Uterus (tissue), 4 donors: ENCODE results near the gene PACSIN2. TPM values are rescaled to one million over a fixed set of nuclear protein-coding genes. Genes with fewer than 3 reads are reported as not detected.

ENCODE experiments used
- DNase-seq, 2 donors: peaks; one replicate each; pipeline ENCODE4 v3.0.0-alpha.2; 2019 to 2020
- H3K27ac ChIP-seq, 2 donors: fragments of 200-600 bp; sonication (generic); 1 replicate in 1 of 2; 2 replicates in 1 of 2; pipeline ENCODE4 v1.5.1; 2016 to 2018
- H3K27me3 ChIP-seq, 2 donors: fragments of 200-600 bp; sonication (generic); one replicate each; pipeline ENCODE4 v1.5.1; 2018 to 2019; ENCODE audit warnings: control low read depth in 1 of 2
- H3K36me3 ChIP-seq, 2 donors: fragments of 200-600 bp; sonication (generic); one replicate each; pipeline ENCODE4 v1.5.1; 2019; ENCODE audit warnings: control low read depth in 1 of 2
- H3K4me1 ChIP-seq, 2 donors: fragments of 200-600 bp; sonication (generic); one replicate each; pipeline ENCODE4 v1.5.1; 2018 to 2019; ENCODE audit warnings: control low read depth in 1 of 2
- H3K4me3 ChIP-seq, 2 donors: fragments of 200-600 bp; sonication (generic); 1 replicate in 1 of 2; 2 replicates in 1 of 2; pipeline ENCODE4 v1.5.1; 2018 to 2019; ENCODE audit warnings: mild to moderate bottlenecking in 1 of 2
- H3K9me3 ChIP-seq, 2 donors: fragments of 200-600 bp; sonication (generic); one replicate each; pipeline ENCODE4 v1.5.1; 2019; ENCODE audit warnings: control low read depth in 1 of 2
- CTCF ChIP-seq, 4 experiments: fragments of 200-600 bp in 2 of 4; fragments of 450-650 bp in 2 of 4; sonication (generic) in 2 of 4; IDR thresholded peaks; one replicate each; pipeline ENCODE4 v1.5.1; 2016 to 2019; ENCODE audit warnings: antibody characterized with exemption in 4 of 4, mild to moderate bottlenecking in 2 of 4, moderate library complexity in 1 of 4
- POLR2A ChIP-seq, 2 donors: fragments of 450-650 bp; IDR thresholded peaks; one replicate each; pipeline ENCODE4 v1.6.1; 2016; ENCODE audit warnings: antibody characterized with exemption in 2 of 2, mild to moderate bottlenecking in 1 of 2, moderate library complexity in 1 of 2
- intact Hi-C: fragments of 100-400 bp; cut with DNase I; formaldehyde crosslinking; loops from one replicate; pipeline ENCODE4 v1.15.1; 2023; ENCODE audit warnings: low total_unique reads
- total RNA-seq, 4 donors: library from RNA; depleted of rRNA in 3 of 4; stranded (reverse); fragments of >200 nt in 3 of 4; gene quantifications; one replicate each; pipeline versions ENCODE4 v1.1.0 to v1.2.4, GENCODE V29; 2014 to 2023
- donor health status: DM: yes; HTN: yes; CAD: no.

The PACSIN2 gene
- total RNA-seq, 4 donors from 2014 or later = 34.4 to 66.1 (median 48.0) TPM

GRCh38 chr22:43012390-43012789 is 2.6 kb downstream of the PACSIN2 start:
- no peak overlapping the region for H3K4me3 ChIP-seq
- no peaks in the 10 kb centered on the region for H3K27me3 ChIP-seq
- intact Hi-C loops = no loop called here
- H3K27ac ChIP-seq = no peak overlapping the region
- TF ChIP-seq CTCF (IDR thresholded peaks at IDR 0.05) = no peak
- no peak for TF ChIP-seq POLR2A (IDR thresholded peaks at IDR 0.05)
- H3K9me3 ChIP-seq = no peaks in the 10 kb centered on the region
- no peaks in the 10 kb centered on the region for H3K36me3 ChIP-seq
- no peak for DNase-seq
- H3K4me1 ChIP-seq = no peaks in the 10 kb centered on the region

DNA sequence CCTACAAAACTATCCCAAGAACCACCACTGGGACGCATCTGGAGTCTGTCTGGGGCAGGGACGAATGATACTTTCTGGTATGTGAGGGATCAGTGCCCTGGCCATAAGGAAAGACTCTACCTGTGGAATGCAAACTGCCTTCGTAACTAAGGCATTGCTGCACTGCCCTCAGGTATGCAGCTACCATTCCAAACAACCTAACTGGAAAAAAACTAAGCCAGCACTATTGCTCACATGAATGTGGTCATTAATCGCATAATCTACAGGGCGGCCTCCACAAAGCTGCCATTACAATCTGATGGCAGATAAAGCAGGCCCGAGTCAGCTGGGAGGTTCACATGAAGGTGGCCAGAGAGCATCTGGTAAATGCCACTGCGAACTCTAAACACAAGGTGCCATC is 3.9 kb downstream of the PACSIN2 start:
- no peaks in the 10 kb centered on the region for H3K9me3 ChIP-seq
- H3K4me3 ChIP-seq = no peak overlapping the region
- no peak overlapping the region for H3K27ac ChIP-seq
- intact Hi-C loops = no loop called here
- H3K36me3 ChIP-seq = no peaks in the 10 kb centered on the region
- no peak for TF ChIP-seq POLR2A (IDR thresholded peaks at IDR 0.05)
- no peak for TF ChIP-seq CTCF (IDR thresholded peaks at IDR 0.05)
- no peaks in the 10 kb centered on the region for H3K27me3 ChIP-seq
- DNase-seq = no peak
- H3K4me1 ChIP-seq = no peaks in the 10 kb centered on the region

GRCh38 chr22:43009444-43009843 is 5.5 kb downstream of the PACSIN2 start:
- H3K36me3 ChIP-seq = no peaks in the 10 kb centered on the region
- H3K27me3 ChIP-seq = no peaks in the 10 kb centered on the region
- no peaks in the 10 kb centered on the region for H3K4me1 ChIP-seq
- no peaks in the 10 kb centered on the region for H3K9me3 ChIP-seq
- TF ChIP-seq POLR2A (IDR thresholded peaks at IDR 0.05) (no peak), CTCF (IDR thresholded peaks at IDR 0.05) (no peak)
- H3K4me3 ChIP-seq = no peak overlapping the region
- intact Hi-C loops = no loop called here
- DNase-seq = no peak
- H3K27ac ChIP-seq = no peak overlapping the region

DNA sequence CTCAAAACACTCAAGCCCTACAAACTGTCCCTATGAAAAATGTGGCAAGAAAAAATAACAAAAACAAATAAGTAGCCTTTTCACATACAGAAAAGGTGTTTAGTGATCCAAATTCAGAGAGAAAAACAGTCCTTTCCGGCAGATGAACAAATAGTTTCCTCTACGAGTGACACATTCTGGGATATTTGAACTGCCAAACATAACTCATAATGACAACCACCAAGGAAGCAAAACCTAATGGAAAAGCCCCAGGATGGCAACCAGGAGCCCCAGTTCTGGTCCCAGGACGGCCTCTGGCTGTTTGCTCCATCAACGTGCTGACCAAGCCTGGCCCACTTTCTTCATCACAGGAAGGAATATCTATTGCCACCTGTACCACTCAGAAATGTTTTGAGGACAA is 6.0 kb downstream of the PACSIN2 start:
- no peak overlapping the region for H3K27ac ChIP-seq

DNA sequence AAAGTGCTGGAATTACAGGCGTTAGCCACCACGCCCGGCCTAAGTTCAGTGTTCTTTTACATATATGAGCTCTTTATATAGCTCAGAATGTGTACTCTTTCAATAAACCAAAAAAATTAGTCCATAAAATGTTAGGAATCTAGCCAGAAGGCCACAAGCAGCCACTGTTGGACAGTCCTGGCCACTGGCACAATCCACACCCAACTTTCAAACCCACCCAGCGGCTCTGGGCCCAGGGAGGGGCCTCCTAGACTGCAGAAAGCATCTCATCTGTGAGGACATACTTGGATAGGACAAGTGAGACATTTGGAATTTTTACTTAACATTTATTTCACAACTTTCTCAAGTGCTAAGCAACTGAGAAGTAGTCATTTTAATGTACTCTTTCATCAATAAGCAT is 6.4 kb downstream of the PACSIN2 start:
- intact Hi-C loops = no loop called here
- no peak for TF ChIP-seq POLR2A (IDR thresholded peaks at IDR 0.05)
- no peak for TF ChIP-seq CTCF (IDR thresholded peaks at IDR 0.05)
- H3K4me1 ChIP-seq = peaks cover 0 to 4% of the 10 kb centered on the region in 2 donors
- DNase-seq = no peak
- H3K27me3 ChIP-seq = no peaks in the 10 kb centered on the region
- no peaks in the 10 kb centered on the region for H3K36me3 ChIP-seq
- H3K4me3 ChIP-seq = no peak overlapping the region
- H3K9me3 ChIP-seq = no peaks in the 10 kb centered on the region
- no peak overlapping the region for H3K27ac ChIP-seq

More for the DNA sequence above, 6.0 kb downstream of the PACSIN2 start:
- intact Hi-C loops = no loop called here
- no peak for DNase-seq
- H3K4me3 ChIP-seq = no peak overlapping the region
- no peaks in the 10 kb centered on the region for H3K36me3 ChIP-seq
- no peak for TF ChIP-seq CTCF (IDR thresholded peaks at IDR 0.05)
- TF ChIP-seq POLR2A (IDR thresholded peaks at IDR 0.05) = no peak
- no peaks in the 10 kb centered on the region for H3K27me3 ChIP-seq
- peaks cover 0 to 4% of the 10 kb centered on the region in 2 donors for H3K4me1 ChIP-seq
- H3K9me3 ChIP-seq = no peaks in the 10 kb centered on the region
